ENCODE results near the gene TMEM256.

The TMEM256 gene

GRCh38 chr17:7403977-7404736 lies at the start of gene TMEM256:
TSS of gene TMEM256 (minus strand) at chr17:7404097. CDS start at chr17:7404084, 13 bp downstream.
- TF ChIP-seq CTCF (IDR thresholded peaks at IDR 0.05; ENCODE audit: insufficient read depth, low read depth, low read length, missing control alignments) = no peak
- H3K4me3 ChIP-seq (ENCODE audit: low read length) = peak within 1 kb of the TSS; percentile 76
- peak; percentile 100 for DNase-seq (ENCODE audit: low read depth)

- no peak overlapping the region for H3K4me3 ChIP-seq (ENCODE audit: low read length)
- TF ChIP-seq CTCF (IDR thresholded peaks at IDR 0.05; ENCODE audit: insufficient read depth, low read depth, low read length, missing control alignments) = no peak
- no peak for DNase-seq (ENCODE audit: low read depth)
Measured at GRCh38 chr17:7448461-7448860, 44.6 kb upstream of the TMEM256 start.

- no peak for TF ChIP-seq CTCF (IDR thresholded peaks at IDR 0.05; ENCODE audit: insufficient read depth, low read depth, low read length, missing control alignments)
- peak overlapping the region; percentile 21 for H3K4me3 ChIP-seq (ENCODE audit: low read length)
- DNase-seq (ENCODE audit: low read depth) = peak; percentile 47
Measured at GRCh38 chr17:7445619-7445968, 41.7 kb upstream of the TMEM256 start.

- TF ChIP-seq CTCF (IDR thresholded peaks at IDR 0.05; ENCODE audit: insufficient read depth, low read depth, low read length, missing control alignments) = no peak
- peak; percentile 50 for DNase-seq (ENCODE audit: low read depth)
- H3K4me3 ChIP-seq (ENCODE audit: low read length) = peak within 1 kb of the TSS; percentile 21
Measured at GRCh38 chr17:7444682-7445618, 41.1 kb upstream of the TMEM256 start, which contains the start of gene CHRNB1. TSS of gene CHRNB1 (plus strand) at chr17:7445061. CDS start at chr17:7445128, 67 bp downstream.

- no peak overlapping the region for H3K4me3 ChIP-seq (ENCODE audit: low read length)
- no peak for TF ChIP-seq CTCF (IDR thresholded peaks at IDR 0.05; ENCODE audit: insufficient read depth, low read depth, low read length, missing control alignments)
- peak; percentile 93 for DNase-seq (ENCODE audit: low read depth)
Measured at GRCh38 chr17:7443499-7444485, 39.9 kb upstream of the TMEM256 start.

- no peak overlapping the region for H3K4me3 ChIP-seq (ENCODE audit: low read length)
- DNase-seq (ENCODE audit: low read depth) = no peak
- no peak for TF ChIP-seq CTCF (IDR thresholded peaks at IDR 0.05; ENCODE audit: insufficient read depth, low read depth, low read length, missing control alignments)
Measured at GRCh38 chr17:7442142-7442541, 38.2 kb upstream of the TMEM256 start.

Data from epithelial cell of esophagus (primary cell).